Endothelial cell (in vitro differentiated cells): ENCODE results near the gene KLC1. TPM values are rescaled to one million over a fixed set of nuclear protein-coding genes. Genes with fewer than 3 reads are reported as not detected.

Experiments
- DNase-seq: peaks from one replicate; pipeline ENCODE4 v3.0.0; 2021; ENCODE audit warnings: low spot score
- H3K27ac Mint-ChIP-seq: one replicate; pipeline ENCODE4 v1.8.0; 2021; ENCODE audit warnings: mixed read lengths, inconsistent platforms; ENCODE audit not compliant: unreplicated experiment
- H3K27me3 Mint-ChIP-seq: one replicate; pipeline ENCODE4 v1.8.0; 2021; ENCODE audit warnings: mild to moderate bottlenecking, moderate library complexity, mixed read lengths, inconsistent platforms; ENCODE audit not compliant: unreplicated experiment
- H3K36me3 Mint-ChIP-seq: one replicate; pipeline ENCODE4 v1.8.0; 2021; ENCODE audit warnings: mild to moderate bottlenecking, low read depth, mixed read lengths, inconsistent platforms; ENCODE audit not compliant: unreplicated experiment
- H3K4me1 Mint-ChIP-seq: one replicate; pipeline ENCODE4 v1.8.0; 2021; ENCODE audit warnings: mild to moderate bottlenecking, mixed read lengths, inconsistent platforms; ENCODE audit not compliant: unreplicated experiment
- H3K4me3 Mint-ChIP-seq: one replicate; pipeline ENCODE4 v1.8.0; 2021; ENCODE audit warnings: mild to moderate bottlenecking, mixed read lengths, inconsistent platforms; ENCODE audit not compliant: unreplicated experiment
- H3K9me3 Mint-ChIP-seq: one replicate; pipeline ENCODE4 v1.8.0; 2021; ENCODE audit warnings: mixed read lengths, inconsistent platforms; ENCODE audit not compliant: unreplicated experiment
- total RNA-seq: library from RNA; stranded (reverse); fragmentation: NEBNext Ultra II Directional; extraction: Animal tissue kit (Norgen Biotek cat#: 25700); gene quantifications from one replicate; pipeline ENCODE4 v1.2.1, GENCODE V29; 2021; ENCODE audit not compliant: unreplicated experiment
- TF ChIP-seq, protein P1 (sequence below): fragments of 200-600 bp; sonication (generic); IDR thresholded peaks from one replicate; pipeline ENCODE4 v1.5.0; 2021; ENCODE audit warnings: antibody characterized with exemption; ENCODE audit not compliant: unreplicated experiment

KLC1 gene
- total RNA-seq, 1 donor from 2014 or later, result 220 TPM

DNA sequence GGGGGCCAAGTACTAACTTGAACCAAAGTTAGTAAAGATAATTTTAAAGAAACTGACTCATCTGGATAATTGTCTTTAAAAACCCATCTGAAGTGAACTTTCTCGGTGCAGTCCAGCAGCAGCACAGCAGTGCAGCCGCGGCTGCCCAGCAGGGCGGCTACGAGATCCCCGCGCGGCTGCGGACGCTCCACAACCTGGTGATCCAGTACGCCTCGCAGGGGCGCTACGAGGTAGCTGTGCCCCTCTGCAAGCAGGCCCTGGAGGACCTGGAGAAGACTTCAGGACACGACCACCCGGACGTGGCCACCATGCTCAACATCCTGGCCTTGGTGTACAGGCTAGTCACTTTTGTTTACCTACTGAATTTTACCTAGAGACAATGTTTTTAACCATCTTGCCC is 33.6 kb downstream of the KLC1 start:
- H3K4me1 Mint-ChIP-seq, result no peaks in the 10 kb centered on the region
- H3K27ac Mint-ChIP-seq, result no peak overlapping the region
- H3K36me3 Mint-ChIP-seq, result peaks cover 21% of the 10 kb centered on the region
- H3K27me3 Mint-ChIP-seq, result peaks cover 1% of the 10 kb centered on the region
- TF ChIP-seq, protein P1, sequence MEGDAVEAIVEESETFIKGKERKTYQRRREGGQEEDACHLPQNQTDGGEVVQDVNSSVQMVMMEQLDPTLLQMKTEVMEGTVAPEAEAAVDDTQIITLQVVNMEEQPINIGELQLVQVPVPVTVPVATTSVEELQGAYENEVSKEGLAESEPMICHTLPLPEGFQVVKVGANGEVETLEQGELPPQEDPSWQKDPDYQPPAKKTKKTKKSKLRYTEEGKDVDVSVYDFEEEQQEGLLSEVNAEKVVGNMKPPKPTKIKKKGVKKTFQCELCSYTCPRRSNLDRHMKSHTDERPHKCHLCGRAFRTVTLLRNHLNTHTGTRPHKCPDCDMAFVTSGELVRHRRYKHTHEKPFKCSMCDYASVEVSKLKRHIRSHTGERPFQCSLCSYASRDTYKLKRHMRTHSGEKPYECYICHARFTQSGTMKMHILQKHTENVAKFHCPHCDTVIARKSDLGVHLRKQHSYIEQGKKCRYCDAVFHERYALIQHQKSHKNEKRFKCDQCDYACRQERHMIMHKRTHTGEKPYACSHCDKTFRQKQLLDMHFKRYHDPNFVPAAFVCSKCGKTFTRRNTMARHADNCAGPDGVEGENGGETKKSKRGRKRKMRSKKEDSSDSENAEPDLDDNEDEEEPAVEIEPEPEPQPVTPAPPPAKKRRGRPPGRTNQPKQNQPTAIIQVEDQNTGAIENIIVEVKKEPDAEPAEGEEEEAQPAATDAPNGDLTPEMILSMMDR, result no peak
- DNase-seq, result no peak
- H3K4me3 Mint-ChIP-seq, result no peak overlapping the region
- H3K9me3 Mint-ChIP-seq, result no peaks in the 10 kb centered on the region

DNA sequence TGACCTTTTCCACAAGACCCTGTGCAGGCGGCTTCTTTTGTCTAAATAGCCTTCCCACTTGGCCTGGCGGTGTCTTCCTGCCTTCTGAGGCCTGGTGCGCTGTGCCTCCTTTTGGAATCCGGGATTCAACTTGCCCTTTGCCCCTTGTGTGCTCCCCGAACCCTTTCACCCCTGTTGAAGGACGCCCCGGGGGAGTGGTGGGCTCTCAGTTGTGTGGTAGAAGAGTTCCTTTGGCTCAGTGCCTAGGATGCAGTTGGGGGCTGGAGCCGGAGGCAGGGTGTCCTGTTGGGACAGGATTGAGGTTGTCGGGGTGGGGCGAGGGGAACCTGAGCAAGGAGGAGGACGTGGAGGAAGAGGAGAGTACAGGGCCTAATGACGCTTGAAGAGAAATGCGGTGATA is 34.5 kb downstream of the KLC1 start:
- H3K27me3 Mint-ChIP-seq, result peaks cover 1% of the 10 kb centered on the region
- H3K4me3 Mint-ChIP-seq, result no peak overlapping the region
- H3K9me3 Mint-ChIP-seq, result no peaks in the 10 kb centered on the region
- DNase-seq, result no peak
- TF ChIP-seq, protein P1, result no peak
- H3K36me3 Mint-ChIP-seq, result peaks cover 17% of the 10 kb centered on the region
- no peaks in the 10 kb centered on the region for H3K4me1 Mint-ChIP-seq
- no peak overlapping the region for H3K27ac Mint-ChIP-seq

DNA sequence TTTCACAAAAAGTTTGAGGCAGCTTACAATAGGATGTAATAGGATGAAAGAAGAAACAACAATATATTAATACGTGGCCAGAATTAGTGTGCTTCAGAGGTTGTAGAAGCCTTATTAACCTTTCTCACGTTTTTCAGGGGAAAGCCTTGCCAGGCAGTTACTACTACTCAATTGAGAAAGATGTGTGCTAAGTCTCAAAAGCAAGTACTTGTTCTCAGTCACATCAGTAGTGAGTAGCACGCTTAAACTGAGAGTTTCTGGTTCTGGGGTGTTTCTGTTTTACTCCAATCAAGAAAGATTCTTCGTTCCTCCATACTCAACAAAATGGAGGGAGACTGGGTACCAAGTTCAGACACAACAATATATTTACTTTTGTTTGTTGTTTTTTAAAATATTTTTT is 38.7 kb downstream of the KLC1 start:
- no peak overlapping the region for H3K4me3 Mint-ChIP-seq
- no peak overlapping the region for H3K27ac Mint-ChIP-seq
- H3K27me3 Mint-ChIP-seq, result no peaks in the 10 kb centered on the region
- no peaks in the 10 kb centered on the region for H3K4me1 Mint-ChIP-seq
- peaks cover 22% of the 10 kb centered on the region for H3K36me3 Mint-ChIP-seq
- no peaks in the 10 kb centered on the region for H3K9me3 Mint-ChIP-seq
- TF ChIP-seq, protein P1, result no peak
- no peak for DNase-seq

DNA sequence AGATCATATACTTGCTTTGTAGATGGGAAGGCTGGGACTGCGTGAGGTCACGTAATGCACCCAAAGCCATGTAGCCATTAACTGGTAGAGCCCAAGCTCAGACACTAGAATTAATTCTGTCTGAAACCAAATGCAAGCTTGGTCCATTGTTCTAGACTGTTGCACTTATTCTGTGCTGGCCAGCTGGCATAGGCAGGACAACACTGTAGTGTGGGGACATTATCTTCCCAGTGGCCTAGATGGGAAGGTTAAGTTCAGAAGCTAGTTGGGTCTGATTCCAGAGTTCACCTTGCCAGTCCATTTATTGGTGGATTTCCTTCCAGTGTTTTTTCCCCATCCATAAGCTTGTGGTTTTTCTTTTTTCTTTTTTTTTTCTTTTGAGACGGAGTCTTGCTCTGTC is 39.1 kb downstream of the KLC1 start:
- no peak overlapping the region for H3K27ac Mint-ChIP-seq
- H3K36me3 Mint-ChIP-seq, result peaks cover 25% of the 10 kb centered on the region
- no peaks in the 10 kb centered on the region for H3K27me3 Mint-ChIP-seq
- TF ChIP-seq, protein P1, result no peak
- no peaks in the 10 kb centered on the region for H3K4me1 Mint-ChIP-seq
- no peaks in the 10 kb centered on the region for H3K9me3 Mint-ChIP-seq
- DNase-seq, result no peak
- H3K4me3 Mint-ChIP-seq, result no peak overlapping the region

DNA sequence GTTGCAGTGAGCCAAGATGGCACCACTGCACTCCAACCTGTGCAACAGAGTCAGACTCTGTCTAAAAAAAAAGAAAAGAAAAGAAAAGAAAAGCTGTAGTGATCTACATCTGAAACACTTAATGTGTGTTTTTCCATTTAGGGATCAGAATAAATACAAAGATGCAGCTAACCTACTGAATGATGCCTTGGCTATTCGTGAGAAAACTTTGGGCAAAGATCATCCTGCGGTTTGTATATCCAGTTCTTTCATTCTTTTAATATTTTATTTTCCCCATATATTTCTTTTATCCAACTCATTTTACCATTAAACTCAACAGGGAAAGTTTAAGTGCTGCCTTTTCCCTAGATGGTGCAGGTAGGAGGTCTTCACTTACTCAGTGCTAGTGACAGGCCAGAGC is 40.4 kb downstream of the KLC1 start:
- TF ChIP-seq, protein P1, result no peak
- peaks cover 30% of the 10 kb centered on the region for H3K36me3 Mint-ChIP-seq
- no peaks in the 10 kb centered on the region for H3K27me3 Mint-ChIP-seq
- H3K27ac Mint-ChIP-seq, result peak overlapping the region; percentile 25
- no peak for DNase-seq
- H3K4me1 Mint-ChIP-seq, result no peaks in the 10 kb centered on the region
- H3K4me3 Mint-ChIP-seq, result no peak overlapping the region
- H3K9me3 Mint-ChIP-seq, result no peaks in the 10 kb centered on the region
